HAP-1 (cell line): ENCODE data around the gene SNTB2.
A peak's percentile ranks its signal among the peaks of the same experiment; 100 is the strongest.
"Not testable (repeated sequence)": the region's sequence is repeated elsewhere in the genome, so short reads cannot be mapped to it uniquely, and the experiment has no call there.

ENCODE experiments used
- DNase-seq, 2 experiments: peaks; one replicate each; pipeline ENCODE4 v3.0.0-alpha.2; 2016 to 2020; ENCODE audit warnings: low spot score in 2 of 2
- H3K27me3 ChIP-seq: fragments of 250-450 bp; sonication (Bioruptor Pico); 2 replicates; pipeline ENCODE4 v1.5.1; 2020; ENCODE audit warnings: low read depth, mild to moderate bottlenecking, moderate library complexity
- H3K36me3 ChIP-seq: fragments of 250-450 bp; sonication (Bioruptor Pico); replicated peaks from 2 replicates; pipeline ENCODE4 v1.5.1; 2020; ENCODE audit warnings: mild to moderate bottlenecking
- H3K4me1 ChIP-seq: fragments of 250-450 bp; sonication (Bioruptor Pico); 2 replicates; pipeline ENCODE4 v1.5.1; 2020; ENCODE audit warnings: mild to moderate bottlenecking
- H3K4me3 ChIP-seq: fragments of 250-450 bp; sonication (Bioruptor Pico); 2 replicates; pipeline ENCODE4 v1.5.1; 2020; ENCODE audit warnings: mild to moderate bottlenecking, moderate library complexity
- H3K9me3 ChIP-seq: fragments of 250-450 bp; sonication (Bioruptor Pico); 2 replicates; pipeline ENCODE4 v1.5.1; 2020; ENCODE audit warnings: mild to moderate bottlenecking, moderate library complexity
- in situ Hi-C: fragments of 300-500 bp; cut with MboI; formaldehyde crosslinking; loops from 3 replicates; pipeline ENCODE4 v1.14.3; 2020; ENCODE audit warnings: low sequenced_read_pairs, inconsistent platforms, mixed read lengths

The SNTB2 gene

GRCh38 chr16:69293401-69293800 is 106.4 kb downstream of the SNTB2 start:
- no peak for DNase-seq
- in situ Hi-C loops = no loop called here

GRCh38 chr16:69294051-69294450 is 107.1 kb downstream of the SNTB2 start:
- no peaks in the 10 kb centered on the region for H3K4me1 ChIP-seq
- H3K27me3 ChIP-seq = no peaks in the 10 kb centered on the region
- H3K4me3 ChIP-seq = no peak overlapping the region
- H3K36me3 ChIP-seq = no peaks in the 10 kb centered on the region
- DNase-seq = no peak
- H3K9me3 ChIP-seq = no peaks in the 10 kb centered on the region
- in situ Hi-C loops = no loop called here

More at GRCh38 chr16:69293401-69293800, 106.4 kb downstream of the SNTB2 start:
- Histone ChIP-seq H3K4me1 (no peaks in the 10 kb centered on the region), H3K36me3 (no peaks in the 10 kb centered on the region), H3K27me3 (no peaks in the 10 kb centered on the region), H3K4me3 (no peak overlapping the region), H3K9me3 (no peaks in the 10 kb centered on the region)

- DNase-seq, H3K36me3 ChIP-seq, in situ Hi-C loops, H3K9me3 ChIP-seq, H3K27me3 ChIP-seq, H3K4me1 ChIP-seq, H3K4me3 ChIP-seq: not testable (repeated sequence)
These were observed 109.8 kb downstream of the SNTB2 start for GRCh38 chr16:69296771-69297170.

- no peaks in the 10 kb centered on the region for H3K27me3 ChIP-seq
- H3K4me3 ChIP-seq = no peak overlapping the region
- H3K9me3 ChIP-seq = no peaks in the 10 kb centered on the region
- in situ Hi-C loops = no loop called here
- H3K36me3 ChIP-seq = peaks cover 9% of the 10 kb centered on the region
- no peak for DNase-seq
- H3K4me1 ChIP-seq = no peaks in the 10 kb centered on the region
These were observed 111.3 kb downstream of the SNTB2 start for GRCh38 chr16:69298261-69298660.

GRCh38 chr16:69301187-69301586 is 114.2 kb downstream of the SNTB2 start:
- H3K36me3 ChIP-seq = peaks cover 9% of the 10 kb centered on the region
- H3K4me3 ChIP-seq = no peak overlapping the region
- in situ Hi-C loops = no loop called here
- H3K4me1 ChIP-seq = peaks cover 3% of the 10 kb centered on the region; the same call in 1 of the 2 replicates
- H3K27me3 ChIP-seq = no peaks in the 10 kb centered on the region
- no peaks in the 10 kb centered on the region for H3K9me3 ChIP-seq
- DNase-seq = no peak

- H3K9me3 ChIP-seq = no peaks in the 10 kb centered on the region
- in situ Hi-C loops = no loop called here
- no peaks in the 10 kb centered on the region for H3K27me3 ChIP-seq
These were observed 114.9 kb downstream of the SNTB2 start for GRCh38 chr16:69301861-69302260.

GRCh38 chr16:69302301-69302700 is 115.3 kb downstream of the SNTB2 start:
- no peak for DNase-seq
- H3K4me1 ChIP-seq = peaks cover 3% of the 10 kb centered on the region; the same call in 1 of the 2 replicates
- peaks cover 9% of the 10 kb centered on the region for H3K36me3 ChIP-seq
- H3K9me3 ChIP-seq = no peaks in the 10 kb centered on the region
- H3K27me3 ChIP-seq = no peaks in the 10 kb centered on the region
- in situ Hi-C loops = no loop called here
- H3K4me3 ChIP-seq = no peak overlapping the region

More at GRCh38 chr16:69301861-69302260, 114.9 kb downstream of the SNTB2 start:
- Histone ChIP-seq H3K4me3 (no peak overlapping the region), H3K36me3 (peaks cover 9% of the 10 kb centered on the region), H3K4me1 (peaks cover 3% of the 10 kb centered on the region; the same call in 1 of the 2 replicates)
- DNase-seq = no peak

GRCh38 chr16:69306031-69306430 is 119.1 kb downstream of the SNTB2 start:
- Histone ChIP-seq H3K27me3 (no peaks in the 10 kb centered on the region), H3K36me3 (no peaks in the 10 kb centered on the region), H3K4me3 (no peak overlapping the region), H3K9me3 (no peaks in the 10 kb centered on the region), H3K4me1 (peaks cover 7% of the 10 kb centered on the region)
- no peak for DNase-seq
- in situ Hi-C loops = no loop called here

- Histone ChIP-seq H3K36me3 (peaks cover 6% of the 10 kb centered on the region; the same call in 1 of the 2 replicates), H3K4me3 (no peak overlapping the region), H3K9me3 (no peaks in the 10 kb centered on the region), H3K27me3 (no peaks in the 10 kb centered on the region), H3K4me1 (peaks cover 7% of the 10 kb centered on the region)
- in situ Hi-C loops = no loop called here
- DNase-seq = no peak
These were observed 120.1 kb downstream of the SNTB2 start for GRCh38 chr16:69307091-69307490.

- in situ Hi-C loops = no loop called here
- peaks cover 7% of the 10 kb centered on the region for H3K4me1 ChIP-seq
- H3K4me3 ChIP-seq = no peak overlapping the region
- no peak for DNase-seq
- peaks cover 6% of the 10 kb centered on the region; the same call in 1 of the 2 replicates for H3K36me3 ChIP-seq
- H3K27me3 ChIP-seq = no peaks in the 10 kb centered on the region
- no peaks in the 10 kb centered on the region for H3K9me3 ChIP-seq
These were observed 120.9 kb downstream of the SNTB2 start for GRCh38 chr16:69307856-69308255.

- H3K4me3 ChIP-seq = no peak overlapping the region
- in situ Hi-C loops = no loop called here
- no peak for DNase-seq
- H3K36me3 ChIP-seq = peaks cover 13% of the 10 kb centered on the region
- no peaks in the 10 kb centered on the region for H3K27me3 ChIP-seq
- no peaks in the 10 kb centered on the region for H3K9me3 ChIP-seq
- peaks cover 7% of the 10 kb centered on the region for H3K4me1 ChIP-seq
These were observed 122.4 kb downstream of the SNTB2 start for GRCh38 chr16:69309316-69309715.

GRCh38 chr16:69310653-69311532 is 123.9 kb downstream of the SNTB2 start, which contains the start of gene VPS4A:
Gene VPS4A, plus strand, starts transcription at chr16:69311350. Its CDS starts 162 bp downstream, at chr16:69311512.
- peak within 1 kb of the TSS; percentile 83 for H3K4me3 ChIP-seq
- H3K27me3 ChIP-seq = no peaks in the 10 kb centered on the region
- peaks cover 3% of the 10 kb centered on the region for H3K4me1 ChIP-seq
- in situ Hi-C loops = no loop called here
- H3K36me3 ChIP-seq = peaks cover 28% of the 10 kb centered on the region
- H3K9me3 ChIP-seq = no peaks in the 10 kb centered on the region
- peak; percentile 93 to 98 for DNase-seq

GRCh38 chr16:69311533-69312387 is 124.8 kb downstream of the SNTB2 start:
- Histone ChIP-seq H3K27me3 (no peaks in the 10 kb centered on the region), H3K9me3 (no peaks in the 10 kb centered on the region), H3K4me3 (peak overlapping the region; percentile 83), H3K36me3 (peaks cover 37% of the 10 kb centered on the region), H3K4me1 (peaks cover 3% of the 10 kb centered on the region)
- in situ Hi-C loops = no loop called here
- peak in 1 of 2 experiments; percentile 63 for DNase-seq
